Measurements from ENCODE around the gene CGB3.
A peak's percentile ranks its signal among the peaks of the same experiment; 100 is the strongest.
"Not testable (repeated sequence)": the region's sequence is repeated elsewhere in the genome, so short reads cannot be mapped to it uniquely, and the experiment has no call there.

Gene CGB3

DNA sequence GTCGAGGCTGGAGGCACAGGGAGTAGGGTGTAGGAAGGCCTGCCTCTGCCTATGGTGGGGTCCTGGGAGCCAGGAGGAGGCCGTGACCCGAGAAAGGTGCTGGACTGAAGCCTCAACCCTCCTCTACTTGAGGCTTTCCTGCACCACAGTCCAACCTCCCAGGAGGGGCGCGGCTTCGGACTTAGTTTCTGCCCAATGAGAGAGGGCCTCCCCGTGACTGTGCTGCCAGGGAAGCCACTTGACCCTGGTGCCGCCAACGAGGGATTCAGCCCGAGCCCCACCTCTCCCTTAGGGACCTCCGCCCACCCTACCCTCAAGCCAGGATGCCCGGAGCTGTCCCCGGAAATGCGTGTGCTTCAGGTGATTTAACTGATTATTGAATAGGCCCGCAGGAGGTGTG lies at the start of gene CGB3:
Gene CGB3 (minus strand): TSS at position 101 of the 400 bp plus-strand sequence. CDS start 362 bp downstream, outside the sequence.
- POLR2A ChIA-PET; CTCF ChIA-PET; H3K4me3 ChIP-seq (ENCODE audit: low read depth, low read length); DNase-seq (ENCODE audit: low read depth, low spot score): not testable (repeated sequence)

DNA sequence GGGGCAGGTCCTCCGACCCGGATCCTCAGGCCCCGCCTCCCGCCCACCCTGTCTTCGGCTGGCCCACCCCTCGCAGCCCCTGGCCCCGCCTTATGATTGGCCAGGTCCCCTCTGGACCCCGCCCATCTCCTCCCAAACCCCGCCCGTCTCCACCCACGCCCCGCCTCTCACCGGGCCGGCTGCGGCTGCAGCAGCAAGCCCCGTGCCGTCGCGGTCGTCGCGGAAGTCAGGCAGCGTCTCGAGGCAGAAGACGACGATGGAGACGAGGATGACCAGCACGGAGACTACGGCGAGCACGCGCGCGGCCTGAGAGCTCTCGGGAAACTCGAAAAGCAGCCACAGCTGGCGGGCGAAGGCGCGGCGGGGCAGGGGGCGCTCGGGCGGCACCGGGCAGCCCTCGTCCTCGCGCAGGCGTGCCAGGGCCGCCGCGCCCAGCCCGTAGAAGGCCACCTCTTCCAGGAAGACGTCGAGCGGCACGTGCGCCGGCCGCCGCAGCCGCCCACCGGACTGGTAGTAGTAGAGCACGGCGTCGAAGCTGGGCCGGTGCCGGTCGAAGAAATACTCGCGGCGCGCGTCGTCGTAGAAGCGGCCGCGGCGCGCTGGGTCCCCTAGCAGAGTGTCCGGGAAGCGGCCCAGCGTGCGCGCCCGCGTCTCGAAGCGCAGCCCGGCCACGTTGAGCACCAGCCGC lies 47.9 kb upstream of the CGB3 start:
- POLR2A ChIA-PET: interaction anchor here (1.4 kb wide), 1 partner anchor 79 kb away, joined by 5 read pairs; the partner anchor contains the start of genes GYS1 and RUVBL2
- DNase-seq (ENCODE audit: low read depth, low spot score): no peak
- H3K4me3 ChIP-seq (ENCODE audit: low read depth, low read length): peak overlapping the region; percentile 12; the same call in 1 of the 2 replicates
- TF ChIP-seq, protein P1, sequence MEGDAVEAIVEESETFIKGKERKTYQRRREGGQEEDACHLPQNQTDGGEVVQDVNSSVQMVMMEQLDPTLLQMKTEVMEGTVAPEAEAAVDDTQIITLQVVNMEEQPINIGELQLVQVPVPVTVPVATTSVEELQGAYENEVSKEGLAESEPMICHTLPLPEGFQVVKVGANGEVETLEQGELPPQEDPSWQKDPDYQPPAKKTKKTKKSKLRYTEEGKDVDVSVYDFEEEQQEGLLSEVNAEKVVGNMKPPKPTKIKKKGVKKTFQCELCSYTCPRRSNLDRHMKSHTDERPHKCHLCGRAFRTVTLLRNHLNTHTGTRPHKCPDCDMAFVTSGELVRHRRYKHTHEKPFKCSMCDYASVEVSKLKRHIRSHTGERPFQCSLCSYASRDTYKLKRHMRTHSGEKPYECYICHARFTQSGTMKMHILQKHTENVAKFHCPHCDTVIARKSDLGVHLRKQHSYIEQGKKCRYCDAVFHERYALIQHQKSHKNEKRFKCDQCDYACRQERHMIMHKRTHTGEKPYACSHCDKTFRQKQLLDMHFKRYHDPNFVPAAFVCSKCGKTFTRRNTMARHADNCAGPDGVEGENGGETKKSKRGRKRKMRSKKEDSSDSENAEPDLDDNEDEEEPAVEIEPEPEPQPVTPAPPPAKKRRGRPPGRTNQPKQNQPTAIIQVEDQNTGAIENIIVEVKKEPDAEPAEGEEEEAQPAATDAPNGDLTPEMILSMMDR (IDR thresholded peaks at IDR 0.05; ENCODE audit: insufficient read depth, low read length, missing control alignments): no peak
- CTCF ChIA-PET: interaction anchor here (1.1 to 3.0 kb wide), 4 partner anchors 72 to 136 kb away, joined by 5 to 30 read pairs (median 10); partner anchors contain the start of genes GYS1 and RUVBL2

DNA sequence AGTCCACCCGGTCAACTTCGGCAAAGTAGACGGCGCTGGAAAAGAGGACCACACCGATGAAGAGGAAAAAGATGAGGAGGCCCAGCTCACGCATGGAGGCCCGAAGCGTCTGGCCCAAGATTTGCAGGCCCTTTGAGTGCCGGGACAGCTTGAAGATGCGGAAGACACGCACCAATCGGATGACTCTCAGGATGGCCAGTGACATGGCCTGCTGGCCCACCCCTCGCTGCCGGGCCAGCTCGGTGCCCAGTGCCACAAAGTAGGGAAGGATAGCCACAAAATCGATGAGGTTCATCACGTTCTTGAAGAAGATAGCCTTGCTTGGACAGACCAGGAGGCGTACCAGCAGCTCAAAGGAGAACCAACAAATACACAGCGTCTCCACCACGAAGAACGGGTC lies 46.3 kb upstream of the CGB3 start:
- H3K4me3 ChIP-seq (ENCODE audit: low read depth, low read length): no peak overlapping the region
- CTCF ChIA-PET: interaction anchor here (0.9 to 3.0 kb wide), 8 partner anchors 9 to 156 kb away, joined by 3 to 15 read pairs (median 6); no protein-coding TSS in a partner anchor
- POLR2A ChIA-PET: interaction anchor here (0.7 kb wide), 1 partner anchor 78 kb away, joined by 3 read pairs; no protein-coding TSS in a partner anchor
- TF ChIP-seq, protein P1 (IDR thresholded peaks at IDR 0.05; ENCODE audit: insufficient read depth, low read length, missing control alignments): no peak
- DNase-seq (ENCODE audit: low read depth, low spot score): no peak

DNA sequence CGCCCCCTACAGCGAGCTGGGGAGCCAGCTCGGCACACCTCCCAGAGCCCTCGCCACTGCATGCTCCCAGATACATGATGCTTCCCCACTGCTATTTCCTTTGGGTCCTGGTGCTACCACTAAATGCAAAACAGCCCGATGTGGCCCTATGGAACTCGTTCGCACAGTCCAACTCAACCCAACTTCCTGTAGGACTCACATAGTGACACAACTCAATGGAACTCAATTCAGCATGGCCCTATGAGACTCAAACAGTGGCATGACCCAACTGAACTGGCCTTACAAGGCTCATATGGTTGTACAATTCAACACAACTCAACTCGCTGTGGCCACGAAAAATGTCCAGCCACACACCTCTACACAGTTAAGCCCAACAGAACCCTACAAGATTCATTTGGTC lies 44.9 kb upstream of the CGB3 start:
- H3K4me3 ChIP-seq (ENCODE audit: low read depth, low read length): no peak overlapping the region
- TF ChIP-seq, protein P1 (IDR thresholded peaks at IDR 0.05; ENCODE audit: insufficient read depth, low read length, missing control alignments): no peak
- CTCF ChIA-PET: interaction anchor here (0.9 to 3.0 kb wide), 12 partner anchors 8 to 232 kb away, joined by 3 to 15 read pairs (median 4); partner anchors contain the start of gene CGB7
- no peak for DNase-seq (ENCODE audit: low read depth, low spot score)
- POLR2A ChIA-PET: interaction anchor here (1.0 kb wide), 1 partner anchor 69 kb away, joined by 3 read pairs; no protein-coding TSS in a partner anchor

DNA sequence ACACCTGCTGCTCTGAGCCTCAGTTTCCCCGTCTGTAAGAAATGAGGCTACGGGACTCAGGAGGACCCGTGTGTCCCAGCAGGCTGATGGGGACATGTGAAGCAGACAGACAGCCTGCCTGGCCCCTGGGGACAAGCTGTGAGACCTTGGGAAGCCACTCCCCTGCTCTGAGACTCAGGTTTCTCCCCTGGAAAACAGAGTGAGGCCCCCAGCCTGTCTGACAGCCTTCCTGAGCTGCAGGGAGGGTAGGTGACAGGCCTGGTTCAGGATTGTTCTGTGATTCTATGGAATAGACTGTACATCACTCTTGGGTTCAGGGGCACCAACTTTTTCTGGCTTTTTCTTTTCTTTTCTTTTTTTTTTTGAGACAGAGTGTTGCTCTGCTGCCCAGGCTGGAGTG lies 43.4 kb upstream of the CGB3 start:
- TF ChIP-seq, protein P1 (IDR thresholded peaks at IDR 0.05; ENCODE audit: insufficient read depth, low read length, missing control alignments): no peak
- H3K4me3 ChIP-seq (ENCODE audit: low read depth, low read length): no peak overlapping the region
- no peak for DNase-seq (ENCODE audit: low read depth, low spot score)
- POLR2A ChIA-PET: no interaction called here
- CTCF ChIA-PET: interaction anchor here (1.2 kb wide), 1 partner anchor 68 kb away, joined by 4 read pairs; no protein-coding TSS in a partner anchor

DNA sequence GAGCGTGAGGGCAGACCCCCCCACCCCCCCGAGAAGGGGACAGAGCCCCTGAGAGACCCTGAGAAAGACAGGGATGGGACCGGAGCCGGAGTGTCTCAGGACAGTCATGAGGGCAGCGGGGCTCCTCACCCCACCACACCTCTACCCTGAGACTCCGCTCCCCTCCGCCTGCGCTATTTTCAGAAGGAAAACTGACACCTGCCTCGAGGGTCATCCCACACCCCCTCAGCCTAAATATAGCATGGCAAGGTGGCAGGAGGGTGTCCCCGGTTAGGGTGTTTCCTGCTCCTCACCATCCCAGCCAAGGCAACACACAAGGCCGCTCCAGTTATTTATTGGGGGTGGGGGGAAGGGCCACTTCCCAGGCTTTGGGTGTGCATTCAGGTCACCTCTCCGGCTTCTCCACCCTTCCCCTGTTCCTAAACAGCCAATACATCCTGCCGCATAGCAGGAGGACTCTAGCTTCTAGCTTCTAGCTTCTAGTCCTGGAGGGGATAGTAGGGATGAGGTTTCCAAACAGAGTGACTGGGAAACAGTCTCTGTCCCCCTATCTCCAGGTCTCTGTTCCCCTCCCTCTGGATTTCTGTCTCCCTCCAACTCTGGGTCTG lies 41.9 kb upstream of the CGB3 start:
- CTCF ChIA-PET: interaction anchor here (0.5 to 1.6 kb wide), 5 partner anchors 8 to 252 kb away, joined by 3 to 9 read pairs (median 4); no protein-coding TSS in a partner anchor
- no peak for DNase-seq (ENCODE audit: low read depth, low spot score)
- TF ChIP-seq, protein P1 (IDR thresholded peaks at IDR 0.05; ENCODE audit: insufficient read depth, low read length, missing control alignments): no peak
- no peak overlapping the region for H3K4me3 ChIP-seq (ENCODE audit: low read depth, low read length)
- POLR2A ChIA-PET: interaction anchor here (1.4 kb wide), 1 partner anchor 10 kb away, joined by 5 read pairs; no protein-coding TSS in a partner anchor
